PFSK-1 (cell line): ENCODE data around the gene FBXL16.

Experiments
- FOXP2 ChIP-seq: optimal IDR thresholded peaks from 2 replicates; pipeline ENCODE3; 2011; ENCODE audit warnings: borderline replicate concordance, control low read depth, inconsistent platforms; ENCODE audit not compliant: insufficient read depth; ENCODE audit errors: extremely low read length, extremely low read depth
- POLR2AphosphoS5 ChIP-seq: IDR thresholded peaks from 2 replicates; pipeline ENCODE4 v1.6.1; 2012; ENCODE audit warnings: low read depth, mild to moderate bottlenecking, control low read depth, low read length, moderate library complexity
- REST ChIP-seq, 2 experiments: IDR thresholded peaks; 2 replicates each; pipeline versions ENCODE4 v1.6.1 to v1.8.0; 2011 to 2012; ENCODE audit warnings: low read depth in 2 of 2, low read length in 2 of 2, control low read depth in 1 of 2, inconsistent platforms in 1 of 2, mild to moderate bottlenecking in 1 of 2, moderate library complexity in 1 of 2; ENCODE audit not compliant: insufficient read depth in 1 of 2
- SIN3A ChIP-seq: IDR thresholded peaks from 2 replicates; pipeline ENCODE4 v1.6.1; 2012; ENCODE audit warnings: mild to moderate bottlenecking, low read length, moderate library complexity, borderline replicate concordance; ENCODE audit not compliant: insufficient read depth
- TAF1 ChIP-seq: IDR thresholded peaks from 2 replicates; pipeline ENCODE4 v1.6.1; 2012; ENCODE audit warnings: low read length, control low read depth, borderline replicate concordance; ENCODE audit not compliant: insufficient read depth

Gene FBXL16

GRCh38 chr16:647173-647902 lies 58.3 kb downstream of the FBXL16 start:
- no peak for TF ChIP-seq POLR2AphosphoS5
- TF ChIP-seq TAF1, result no peak
- no peak for TF ChIP-seq FOXP2
- no peak for TF ChIP-seq REST (IDR thresholded peaks at IDR 0.05; ENCODE audit: insufficient read depth in 1 of 2, low read depth in 2 of 2, low read length in 2 of 2)
- TF ChIP-seq SIN3A, result no peak

GRCh38 chr16:646679-647172 lies 58.9 kb downstream of the FBXL16 start:
- TF ChIP-seq TAF1, result no peak

GRCh38 chr16:645852-646678 lies 59.5 kb downstream of the FBXL16 start:
- TF ChIP-seq TAF1 (no peak), POLR2AphosphoS5 (no peak), REST (IDR thresholded peaks at IDR 0.05; ENCODE audit: insufficient read depth in 1 of 2, low read depth in 2 of 2, low read length in 2 of 2) (no peak), SIN3A (no peak), FOXP2 (no peak)

- TF ChIP-seq POLR2AphosphoS5 (no peak), SIN3A (no peak), TAF1 (no peak), FOXP2 (no peak), REST (IDR thresholded peaks at IDR 0.05; ENCODE audit: insufficient read depth in 1 of 2, low read depth in 2 of 2, low read length in 2 of 2) (no peak)
Observed at GRCh38 chr16:644556-644955, 61.0 kb downstream of the FBXL16 start.

- TF ChIP-seq FOXP2 (no peak), REST (IDR thresholded peaks at IDR 0.05; ENCODE audit: insufficient read depth in 1 of 2, low read depth in 2 of 2, low read length in 2 of 2) (no peak), POLR2AphosphoS5 (no peak), SIN3A (no peak), TAF1 (no peak)
Observed at GRCh38 chr16:643050-643368, 62.6 kb downstream of the FBXL16 start.
